Activated CD4-positive, CD25-positive, alpha-beta regulatory T cell treated with anti-CD3 and anti-CD28 coated beads, Interleukin-2, amount 50 U/mL, for 72 hours (primary cell): ENCODE measurements around the gene ADAMTS5.

ENCODE experiments used
- DNase-seq: peaks from one replicate; pipeline ENCODE4 v3.0.0; 2021

ADAMTS5 gene

DNA sequence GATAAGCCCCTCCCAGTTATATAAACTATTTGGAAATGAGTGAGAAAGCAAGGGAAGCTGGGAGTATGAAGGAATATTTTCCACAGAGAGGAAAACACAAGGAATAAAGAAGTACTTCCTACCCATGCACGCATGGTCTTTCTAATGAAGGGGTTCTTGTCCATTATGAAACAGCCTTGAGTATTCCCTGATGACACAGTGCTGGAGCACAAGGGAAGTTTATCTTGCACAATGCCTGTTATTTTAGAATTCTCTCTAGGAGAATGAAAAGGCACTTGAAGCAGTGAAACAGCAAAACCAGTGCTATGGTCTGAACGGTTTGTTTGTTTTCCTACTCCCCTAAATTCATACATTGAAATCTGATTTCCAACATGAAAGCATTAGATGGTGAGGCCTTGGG, 83.1 kb downstream of the ADAMTS5 start:
- DNase-seq: no peak

DNA sequence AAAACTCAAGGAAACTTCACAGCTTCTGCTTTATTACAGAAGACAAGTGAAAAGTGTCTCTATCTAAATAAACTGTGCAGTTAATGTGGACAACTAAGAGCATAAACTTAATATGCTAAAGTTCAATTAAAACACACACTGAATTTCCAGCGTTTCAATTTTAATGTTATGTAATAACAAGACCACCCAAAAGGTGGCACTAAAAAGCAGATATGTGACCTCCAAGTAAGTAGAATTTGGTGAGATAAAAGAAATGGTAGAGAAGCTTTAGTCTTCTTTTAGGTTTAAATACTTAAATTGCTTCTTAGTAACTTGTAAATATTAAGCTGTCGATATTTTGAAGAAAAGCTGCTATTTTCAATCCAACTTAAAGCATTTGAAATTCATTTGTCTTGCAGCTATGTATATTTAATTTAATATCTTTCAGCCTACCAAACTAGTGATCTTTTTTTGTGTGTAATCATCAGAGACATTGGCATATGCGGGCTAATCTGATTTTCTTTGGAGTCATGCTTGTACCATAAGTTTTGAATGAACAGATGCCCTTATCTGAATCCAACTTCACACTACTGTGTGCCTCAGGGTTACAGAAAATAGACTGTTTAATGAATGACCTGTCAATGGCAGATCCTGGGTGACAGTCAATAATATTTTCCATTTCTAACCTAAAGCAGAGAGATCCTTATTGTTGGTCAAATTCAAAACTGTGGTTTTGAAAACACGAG, 85.2 kb downstream of the ADAMTS5 start:
- DNase-seq: no peak

DNA sequence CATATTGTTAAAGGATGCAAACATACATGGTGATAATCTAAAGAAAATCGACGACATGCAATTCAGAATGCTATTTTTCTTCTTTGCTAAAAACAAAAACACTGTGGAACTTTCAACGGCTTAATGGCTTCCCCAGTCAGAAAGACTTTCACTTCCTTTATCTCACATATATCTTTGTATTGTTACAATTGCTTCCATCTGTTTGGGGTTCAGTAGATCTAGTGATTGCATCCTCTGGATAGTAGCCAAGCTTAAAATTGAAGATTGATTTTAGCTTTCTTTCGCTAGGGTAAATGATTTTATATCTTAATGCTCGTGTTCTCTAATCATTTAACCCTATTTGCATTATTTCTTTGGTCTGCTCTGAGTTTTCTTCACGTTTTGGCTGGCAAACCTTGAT, 89.9 kb downstream of the ADAMTS5 start:
- no peak for DNase-seq

DNA sequence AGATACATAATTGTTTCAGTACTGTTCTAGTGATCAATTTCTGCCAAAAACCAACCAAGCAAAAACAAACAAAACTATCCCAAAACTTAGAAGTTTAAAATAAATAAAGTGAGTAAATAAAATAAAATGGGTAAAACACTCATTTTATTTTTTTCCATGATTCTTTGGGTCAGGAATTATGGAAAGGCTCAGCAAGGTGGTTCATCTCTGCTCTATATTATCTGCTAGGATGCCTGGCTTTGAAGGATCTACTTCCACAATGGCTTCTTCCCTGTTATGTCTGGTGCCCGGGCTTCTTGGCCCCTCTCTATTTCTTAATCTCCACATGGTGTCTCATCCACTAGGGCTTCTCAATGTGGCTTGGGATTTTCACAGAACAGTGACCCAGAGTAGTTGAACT, 92.5 kb downstream of the ADAMTS5 start:
- no peak for DNase-seq
